Ecto neural progenitor cell (in vitro differentiated cells): ENCODE data around the gene SNRNP48.

ENCODE experiments used
- DNase-seq: peaks from one replicate; pipeline ENCODE4 v3.0.0-alpha.2; 2018; ENCODE audit warnings: low spot score

The SNRNP48 gene

GRCh38 chr6:7589949-7590917 is at the start of gene SNRNP48:
TSS of gene SNRNP48 (plus strand) at chr6:7590198. CDS start at chr6:7590258, 60 bp downstream.
- DNase-seq: peak; percentile 95

GRCh38 chr6:7540595-7540994 is 49.4 kb upstream of the SNRNP48 start:
- peak; percentile 58 for DNase-seq

GRCh38 chr6:7541175-7542064 is 48.6 kb upstream of the SNRNP48 start, which contains the start of gene DSP:
TSS of gene DSP (plus strand) at chr6:7541671. CDS start at chr6:7541916, 245 bp downstream.
- peak; percentile 82 for DNase-seq

- peak; percentile 84 for DNase-seq
Observed at GRCh38 chr6:7542065-7542873, 47.7 kb upstream of the SNRNP48 start.

DNA sequence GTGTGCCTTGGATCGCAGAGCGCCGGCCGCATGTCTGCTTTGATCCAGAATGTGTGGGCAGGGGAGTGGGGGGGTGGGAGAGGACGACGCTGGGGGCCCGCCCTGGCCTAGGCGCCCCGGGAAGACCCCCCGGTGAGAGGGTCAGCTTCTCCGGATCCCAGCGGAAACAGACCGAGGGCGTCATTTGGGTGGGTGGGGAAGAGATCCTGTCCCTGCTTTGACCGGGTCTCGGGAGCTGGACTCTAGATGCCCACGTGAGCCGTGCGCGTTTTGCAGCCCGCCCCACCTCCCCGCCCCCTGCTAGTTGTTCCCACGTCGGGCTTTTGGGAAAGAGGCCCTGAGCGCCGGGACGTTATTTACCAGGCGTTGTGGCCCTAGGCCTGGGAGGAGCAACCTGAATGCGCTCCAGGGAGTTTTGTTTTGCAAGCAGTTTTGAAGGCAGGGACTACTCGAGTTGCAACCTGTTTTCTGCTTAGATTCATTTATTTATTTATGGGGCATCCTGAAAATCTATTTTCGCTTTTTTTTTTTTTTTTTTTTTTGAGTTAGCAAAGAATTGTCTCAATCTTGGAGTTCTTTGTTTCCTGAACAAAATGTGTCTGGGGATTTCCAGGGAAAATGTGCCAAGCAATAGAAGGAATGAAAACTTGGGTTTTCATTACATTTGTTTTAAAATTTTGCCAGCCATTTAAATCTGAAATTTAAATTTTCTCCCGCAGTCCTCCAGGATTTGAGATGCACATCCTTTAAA is 46.9 kb upstream of the SNRNP48 start:
- peak; percentile 79 for DNase-seq

DNA sequence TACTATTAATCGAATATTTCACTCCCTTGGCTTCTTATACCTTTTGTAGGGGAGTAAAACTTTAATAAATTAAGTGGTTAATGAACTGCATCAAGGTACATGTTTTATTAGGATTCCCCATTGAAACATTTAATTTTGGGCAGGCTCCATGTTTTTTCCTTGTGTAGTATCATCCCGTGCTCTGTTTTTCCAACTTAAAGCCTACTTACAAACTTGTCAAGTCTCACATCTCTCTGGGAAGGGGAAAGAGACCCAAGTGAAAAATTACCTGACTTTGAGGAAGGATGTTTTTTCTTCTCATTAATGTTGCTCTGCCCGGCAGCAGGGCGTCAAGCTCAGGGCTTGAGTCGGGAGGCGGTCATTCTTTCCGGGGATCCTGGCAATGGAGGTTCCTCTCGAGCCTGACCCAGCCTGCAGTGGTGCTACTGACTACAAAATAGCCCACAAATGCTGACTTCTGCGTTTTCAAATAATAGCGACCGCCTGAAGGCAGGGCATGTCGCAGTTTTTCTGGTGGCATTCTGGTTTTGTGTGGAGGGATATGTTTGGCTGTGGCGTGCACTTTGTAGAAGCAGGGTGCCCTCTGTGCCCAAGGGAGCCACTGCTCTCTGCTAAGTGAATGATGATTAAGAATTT is 46.1 kb upstream of the SNRNP48 start:
- peak; percentile 52 for DNase-seq

GRCh38 chr6:7544597-7544996 is 45.4 kb upstream of the SNRNP48 start:
- no peak for DNase-seq

GRCh38 chr6:7545316-7546019 is 44.5 kb upstream of the SNRNP48 start:
- DNase-seq: no peak

DNA sequence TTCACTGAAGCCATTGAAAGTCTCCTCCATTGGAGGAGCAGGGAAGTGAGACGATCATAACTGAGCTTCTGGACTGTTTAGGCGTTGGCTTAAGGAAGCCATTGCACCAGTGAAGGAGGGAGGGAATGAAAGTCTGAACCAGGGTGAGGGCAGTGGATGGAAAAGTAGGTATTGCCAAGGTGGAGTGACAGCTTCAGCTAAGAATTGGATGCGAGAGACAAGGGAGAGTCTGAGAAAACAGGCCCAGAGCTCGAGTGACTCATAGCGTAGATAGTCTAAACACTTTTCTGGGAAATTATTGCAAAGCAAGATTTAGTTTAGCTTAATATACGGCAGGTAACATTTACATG is 44.0 kb upstream of the SNRNP48 start:
- DNase-seq: no peak

DNA sequence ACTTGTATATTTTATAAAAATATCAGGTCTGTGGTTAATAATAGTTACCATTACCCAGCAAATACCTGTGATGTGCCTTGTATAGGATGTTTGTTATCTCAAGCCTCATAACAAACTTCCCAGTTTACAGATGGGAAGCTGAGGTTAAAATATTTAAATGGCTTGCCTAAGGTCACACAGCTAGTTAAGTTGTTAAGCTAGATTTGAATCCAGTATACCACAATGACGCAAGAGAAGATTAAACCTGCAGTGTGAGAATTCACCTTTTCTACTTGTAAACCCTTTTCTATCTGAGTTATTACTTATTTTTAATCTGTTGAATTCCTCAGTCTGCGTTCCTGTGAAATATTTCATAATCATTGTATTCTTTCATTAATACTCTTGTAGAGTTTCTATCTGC is 43.6 kb upstream of the SNRNP48 start:
- no peak for DNase-seq

DNA sequence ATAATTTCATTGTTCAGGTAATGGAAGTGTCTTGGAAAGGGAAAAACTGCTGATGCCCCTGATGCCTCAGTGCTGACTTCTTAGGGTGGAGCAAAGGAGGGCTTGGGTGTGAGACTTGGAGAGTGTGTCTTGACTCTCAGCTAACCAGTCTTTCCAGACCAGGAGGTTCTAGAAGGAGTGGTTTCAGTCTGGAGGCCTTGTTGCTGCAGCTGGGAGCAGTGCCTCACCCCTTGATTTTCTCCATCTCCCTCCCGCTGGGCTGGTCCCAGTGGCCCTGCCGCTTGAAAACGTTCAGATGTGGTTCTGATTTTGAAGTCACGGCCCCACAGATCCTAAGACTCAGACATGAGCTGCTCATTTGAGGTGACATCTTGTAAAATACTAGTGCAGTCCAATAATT is 43.1 kb upstream of the SNRNP48 start:
- DNase-seq: no peak

DNA sequence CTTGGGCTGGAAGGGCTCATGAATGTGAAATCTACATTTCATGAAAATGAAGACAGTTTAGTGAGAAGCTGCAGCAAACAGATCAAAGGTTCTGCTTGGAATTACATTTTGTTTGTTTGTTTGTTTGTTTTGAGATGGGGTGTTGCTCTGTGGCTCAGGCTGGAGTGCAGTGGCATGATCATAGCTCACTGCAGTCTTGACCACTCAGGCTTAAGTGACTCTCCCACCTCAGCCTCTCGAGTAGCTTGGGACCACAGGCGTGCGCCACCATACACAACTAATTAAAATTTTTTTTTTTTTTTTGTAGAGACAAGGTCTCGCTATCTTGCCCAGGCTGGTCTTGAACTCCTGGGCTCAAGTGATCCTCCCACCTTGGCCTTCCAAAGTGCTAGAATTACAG is 42.7 kb upstream of the SNRNP48 start:
- no peak for DNase-seq

DNA sequence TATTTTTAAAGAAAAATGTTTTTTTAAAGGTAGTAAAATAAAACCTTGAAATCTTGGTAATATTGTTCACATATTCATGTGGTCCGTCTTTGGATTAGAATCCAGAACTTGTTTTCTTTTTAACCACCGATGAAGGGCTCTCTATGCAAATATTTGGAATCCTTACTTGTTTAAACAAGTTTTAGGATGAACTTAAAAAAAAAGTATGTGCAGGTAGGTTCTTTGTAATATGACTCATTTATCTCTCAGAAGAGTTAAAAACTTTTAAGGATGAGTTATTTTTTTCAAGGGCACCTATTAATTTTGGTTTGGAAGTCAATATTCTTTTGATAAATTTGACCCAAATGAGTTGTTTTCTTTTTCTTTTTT is 39.6 kb upstream of the SNRNP48 start:
- no peak for DNase-seq

- DNase-seq: no peak
Observed at GRCh38 chr6:7554533-7555275, 35.3 kb upstream of the SNRNP48 start.

GRCh38 chr6:7555671-7556070 is 34.3 kb upstream of the SNRNP48 start:
- no peak for DNase-seq

DNA sequence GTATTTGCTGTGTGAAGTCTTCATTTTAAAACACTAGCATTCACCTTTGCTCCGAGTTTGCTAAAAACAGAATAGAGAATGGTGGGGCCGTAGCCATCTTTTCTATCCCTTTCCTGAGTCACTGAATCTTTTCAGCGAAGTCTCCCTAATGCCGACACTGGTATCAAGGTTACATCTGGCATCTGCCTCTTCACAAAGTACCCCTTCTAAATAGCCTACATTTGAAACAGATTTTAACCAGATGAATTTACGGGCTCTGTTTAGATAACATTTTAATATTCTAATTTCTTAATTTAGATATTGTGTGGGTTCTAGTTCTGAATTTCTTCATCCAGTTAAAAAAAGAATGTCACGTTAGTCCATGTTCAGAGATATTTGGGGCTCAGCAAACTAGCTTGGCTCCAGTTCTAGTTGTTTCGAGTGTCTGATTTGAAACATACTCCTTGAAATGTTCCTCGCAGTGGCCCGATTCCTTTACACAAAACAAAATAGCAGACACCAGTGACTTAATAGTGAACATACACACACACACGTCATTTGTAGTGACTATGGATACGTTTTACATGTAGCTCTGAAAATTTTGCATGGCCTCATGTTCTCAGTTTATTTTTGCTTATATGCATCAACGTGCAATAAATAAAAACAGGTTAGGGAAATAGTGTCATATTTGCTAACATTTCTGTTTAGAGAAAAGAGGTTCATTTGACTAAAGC is 33.4 kb upstream of the SNRNP48 start:
- DNase-seq: no peak

DNA sequence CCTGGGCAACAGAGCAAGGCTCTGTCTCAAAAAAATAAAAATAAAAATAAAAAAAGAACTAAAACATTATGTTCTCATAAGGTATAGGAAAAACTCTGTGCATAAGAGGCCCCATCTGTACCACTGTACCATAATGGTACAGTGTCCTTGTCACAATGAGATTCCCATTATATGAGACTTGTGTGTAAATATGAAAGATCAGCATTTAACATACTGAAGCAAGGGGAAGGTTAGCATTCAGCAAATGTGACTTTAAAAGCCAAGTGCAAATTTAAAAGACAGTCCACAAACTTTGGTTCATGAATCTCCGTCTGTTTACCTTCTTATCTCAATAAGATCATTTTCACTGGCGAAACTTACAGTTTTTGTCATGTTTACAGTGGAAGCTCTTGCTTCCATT is 32.3 kb upstream of the SNRNP48 start:
- DNase-seq: no peak

- DNase-seq: no peak
Observed at GRCh38 chr6:7558781-7559180, 31.2 kb upstream of the SNRNP48 start.

DNA sequence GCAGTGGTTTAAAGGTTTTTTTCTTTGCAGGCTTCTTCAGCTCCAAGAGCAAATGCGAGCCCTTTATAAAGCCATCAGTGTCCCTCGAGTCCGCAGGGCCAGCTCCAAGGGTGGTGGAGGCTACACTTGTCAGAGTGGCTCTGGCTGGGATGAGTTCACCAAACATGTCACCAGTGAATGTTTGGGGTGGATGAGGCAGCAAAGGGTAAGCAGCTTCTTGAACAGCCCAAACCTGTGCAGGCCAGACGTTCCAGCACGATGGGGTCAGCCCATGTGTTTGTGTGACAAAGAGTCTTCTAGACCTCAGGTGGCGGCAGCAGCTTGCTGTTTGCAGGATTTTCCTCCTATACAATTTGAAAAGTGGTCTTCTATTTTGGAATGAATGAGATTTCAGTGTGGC is 30.8 kb upstream of the SNRNP48 start:
- no peak for DNase-seq
